ENCODE results near the gene PAOX. TPM values are rescaled to one million over a fixed set of nuclear protein-coding genes. Genes with fewer than 3 reads are reported as not detected.
"Not testable (repeated sequence)": the region's sequence is repeated elsewhere in the genome, so short reads cannot be mapped to it uniquely, and the experiment has no call there.

PAOX gene
- total and polyA plus RNA-seq, 2 donors (not counting 1 experiment from before 2014, with no cell fraction given): 21.1 to 24.9 TPM

GRCh38 chr10:133385214-133385613 is 6.2 kb downstream of the PAOX start:
- TF ChIP-seq EZH2 (IDR thresholded peaks at IDR 0.05; ENCODE audit: borderline replicate concordance, insufficient read depth, low read depth, low read length, poor library complexity, severe bottlenecking) (no peak), CTCF (IDR thresholded peaks at IDR 0.05) (no peak)
- Histone ChIP-seq H4K20me1 (ENCODE audit: control insufficient read depth, insufficient read depth, low read length, poor library complexity, severe bottlenecking) (peaks cover 25% of the 10 kb centered on the region), H3K4me1 (ENCODE audit: control insufficient read depth in 2 of 2, insufficient read depth in 2 of 2, low read length in 2 of 2) (peaks cover 40 to 43% of the 10 kb centered on the region in 2 donors), H3K4me2 (replicated peaks; ENCODE audit: low read depth, low read length, poor library complexity, severe bottlenecking) (no peak overlapping the region), H3K27me3 (replicated peaks in 1 of 4; ENCODE audit: control extremely low read depth in 1 of 4, control insufficient read depth in 3 of 4, insufficient read depth in 4 of 4, low read length in 3 of 4) (no peaks in the 10 kb centered on the region), H3K9me3 (ENCODE audit: control extremely low read depth in 1 of 3, control insufficient read depth in 2 of 3, insufficient read depth in 1 of 3, low read length in 2 of 3) (no peaks in the 10 kb centered on the region), H3K9ac (ENCODE audit: low read length) (no peak overlapping the region), H3K27ac (ENCODE audit: low read length in 2 of 2) (no peak overlapping the region), H3K79me2 (ENCODE audit: control insufficient read depth, insufficient read depth, low read length) (peaks cover 48% of the 10 kb centered on the region), H3K4me3 (ENCODE audit: control extremely low read depth in 1 of 5, extremely low read depth in 1 of 5, insufficient read depth in 1 of 5, low read depth in 2 of 5, low read length in 4 of 5) (no peak overlapping the region), H3K36me3 (replicated peaks in 1 of 2; ENCODE audit: control extremely low read depth in 1 of 2, control insufficient read depth in 1 of 2, extremely low read depth in 1 of 2, insufficient read depth in 2 of 2, low read length in 1 of 2) (peaks cover 0 to 32% of the 10 kb centered on the region in 2 experiments), H2AFZ (ENCODE audit: insufficient read depth, low read depth, low read length, poor library complexity, severe bottlenecking) (no peak overlapping the region)
- POLR2A ChIA-PET: interaction anchor here (0.9 kb wide), 1 partner anchor 12 kb away, joined by 3 read pairs; the partner anchor contains the start of gene ECHS1
- H3K27ac Mint-ChIP-seq: no peak overlapping the region
- H3K4me1 Mint-ChIP-seq: peaks cover 50% of the 10 kb centered on the region
- intact Hi-C loops (cut with micrococcal nuclease): no loop called here
- no peak for DNase-seq
- CTCF ChIA-PET: interaction anchor here (1.0 to 1.2 kb wide), 2 partner anchors 110 to 1222 kb away, joined by 3 read pairs; no protein-coding TSS in a partner anchor
- no peaks in the 10 kb centered on the region for H3K27me3 Mint-ChIP-seq
- ATAC-seq (ENCODE audit: low read depth): no peak
- no peak overlapping the region for H3K4me3 Mint-ChIP-seq
- WGBS (ENCODE audit: insufficient coverage): 75% methylated on average over 1 of the region's 2 CpGs
- H3K9me3 Mint-ChIP-seq (ENCODE audit: insufficient read depth): no peaks in the 10 kb centered on the region

- H3K4me2 ChIP-seq (replicated peaks; ENCODE audit: low read depth, low read length, poor library complexity, severe bottlenecking); DNase-seq; H3K9ac ChIP-seq (ENCODE audit: low read length); ATAC-seq (ENCODE audit: low read depth); H3K9me3 ChIP-seq (ENCODE audit: control extremely low read depth in 1 of 3, control insufficient read depth in 2 of 3, insufficient read depth in 1 of 3, low read length in 2 of 3); H3K9me3 Mint-ChIP-seq (ENCODE audit: insufficient read depth); H2AFZ ChIP-seq (ENCODE audit: insufficient read depth, low read depth, low read length, poor library complexity, severe bottlenecking); H3K4me3 Mint-ChIP-seq; H3K27me3 ChIP-seq (replicated peaks in 1 of 4; ENCODE audit: control extremely low read depth in 1 of 4, control insufficient read depth in 3 of 4, insufficient read depth in 4 of 4, low read length in 3 of 4); H3K4me3 ChIP-seq (ENCODE audit: control extremely low read depth in 1 of 5, extremely low read depth in 1 of 5, insufficient read depth in 1 of 5, low read depth in 2 of 5, low read length in 4 of 5); POLR2A ChIA-PET; H3K27ac ChIP-seq (ENCODE audit: low read length in 2 of 2); H3K27me3 Mint-ChIP-seq; intact Hi-C loops (cut with micrococcal nuclease): not testable (repeated sequence)
- H4K20me1 ChIP-seq (ENCODE audit: control insufficient read depth, insufficient read depth, low read length, poor library complexity, severe bottlenecking): peaks cover 12% of the 10 kb centered on the region
- WGBS (ENCODE audit: insufficient coverage): no CpG with 5 or more reads among the region's 4 CpGs
- CTCF ChIA-PET: interaction anchor here (0.6 to 1.4 kb wide), 2 partner anchors 29 to 966 kb away, joined by 3 read pairs; partner anchors contain the start of gene FUOM
- Mint-ChIP-seq H3K27ac (peak overlapping the region; percentile 26), H3K4me1 (peaks cover 51% of the 10 kb centered on the region)
- H3K36me3 ChIP-seq (replicated peaks in 1 of 2; ENCODE audit: control extremely low read depth in 1 of 2, control insufficient read depth in 1 of 2, extremely low read depth in 1 of 2, insufficient read depth in 2 of 2, low read length in 1 of 2): peaks cover 0 to 28% of the 10 kb centered on the region in 2 experiments
- H3K4me1 ChIP-seq (ENCODE audit: control insufficient read depth in 2 of 2, insufficient read depth in 2 of 2, low read length in 2 of 2): peaks cover 41 to 44% of the 10 kb centered on the region in 2 donors
- H3K79me2 ChIP-seq (ENCODE audit: control insufficient read depth, insufficient read depth, low read length): peaks cover 34% of the 10 kb centered on the region
Observed at GRCh38 chr10:133386951-133387350, 7.9 kb downstream of the PAOX start.
